Measurements from ENCODE around the gene TMSB10.
"Not testable (repeated sequence)": the region's sequence is repeated elsewhere in the genome, so short reads cannot be mapped to it uniquely, and the experiment has no call there.

Gene TMSB10

GRCh38 chr2:84904717-84905174 lies 710 bp upstream of the TMSB10 start:
- no peak for DNase-seq (ENCODE audit: low spot score)

DNA sequence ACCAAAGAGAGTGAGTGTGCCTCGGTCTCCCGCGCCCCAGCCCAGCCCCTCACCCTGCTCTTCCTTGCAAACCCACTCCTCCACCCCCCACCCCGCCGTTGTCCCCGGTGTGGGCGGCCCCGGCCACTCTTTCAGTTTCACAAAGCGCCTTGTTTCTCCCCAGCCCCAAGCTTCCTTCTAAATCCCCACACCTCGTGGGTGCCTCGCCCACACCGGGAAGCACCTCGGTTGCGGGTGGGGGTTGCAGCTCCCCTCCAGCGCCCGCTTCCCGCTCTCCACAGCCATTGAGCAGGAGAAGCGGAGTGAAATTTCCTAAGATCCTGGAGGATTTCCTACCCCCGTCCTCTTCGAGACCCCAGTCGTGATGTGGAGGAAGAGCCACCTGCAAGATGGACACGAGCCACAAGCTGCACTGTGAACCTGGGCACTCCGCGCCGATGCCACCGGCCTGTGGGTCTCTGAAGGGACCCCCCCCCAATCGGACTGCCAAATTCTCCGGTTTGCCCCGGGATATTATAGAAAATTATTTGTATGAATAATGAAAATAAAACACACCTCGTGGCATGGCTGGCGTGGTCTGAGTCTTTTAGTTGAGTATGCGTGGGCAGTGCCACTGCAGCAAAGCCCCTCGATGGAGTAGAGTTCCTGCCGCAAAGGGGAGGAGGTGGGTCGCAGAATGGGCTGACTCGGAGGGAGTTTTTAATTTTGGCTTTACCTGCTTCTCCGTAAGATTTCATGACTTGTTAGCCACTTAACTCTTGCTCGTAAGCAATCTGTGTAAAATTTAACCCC lies 848 bp downstream of the TMSB10 start:
- DNase-seq (ENCODE audit: low spot score): no peak

DNA sequence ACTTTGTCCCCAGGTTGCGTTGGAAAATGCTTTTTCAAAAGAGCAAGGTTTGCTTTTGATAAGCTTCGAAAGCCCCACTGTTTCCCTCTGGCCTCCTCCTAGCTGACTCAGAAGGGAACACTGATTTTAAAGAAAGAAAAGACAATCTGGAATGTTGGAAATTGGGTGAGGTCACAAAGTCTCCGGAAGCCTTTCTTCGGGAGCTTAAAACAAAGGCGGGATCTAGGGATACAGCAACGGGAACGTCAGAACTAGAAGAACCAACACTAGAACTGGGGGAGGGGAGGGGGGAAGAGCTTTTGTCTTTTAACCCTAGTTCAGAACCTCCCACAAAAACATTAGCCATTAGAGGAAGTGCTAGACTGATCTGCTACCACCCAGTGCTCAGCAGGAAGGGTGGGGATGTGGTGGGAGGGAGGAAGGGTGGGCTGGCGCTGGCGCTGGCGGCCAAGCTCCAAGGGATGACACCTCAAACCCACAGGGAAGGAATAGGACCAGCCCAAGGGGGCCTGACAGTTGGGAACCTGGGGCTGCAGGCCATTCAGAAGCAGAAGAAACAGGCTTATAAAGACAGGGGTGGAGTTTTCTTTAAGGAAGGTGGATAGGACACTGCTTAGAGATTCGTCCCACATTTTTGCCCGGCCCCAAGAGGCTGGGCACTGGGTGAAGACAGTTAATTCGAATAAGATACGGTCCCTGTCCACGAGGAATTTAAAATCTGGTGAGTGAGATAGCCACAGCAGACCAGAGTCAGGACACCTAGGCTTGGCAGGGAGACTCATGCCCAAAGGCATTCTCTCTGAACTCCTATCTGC lies 1.7 kb downstream of the TMSB10 start:
- DNase-seq (ENCODE audit: low spot score): peak; percentile 47

DNA sequence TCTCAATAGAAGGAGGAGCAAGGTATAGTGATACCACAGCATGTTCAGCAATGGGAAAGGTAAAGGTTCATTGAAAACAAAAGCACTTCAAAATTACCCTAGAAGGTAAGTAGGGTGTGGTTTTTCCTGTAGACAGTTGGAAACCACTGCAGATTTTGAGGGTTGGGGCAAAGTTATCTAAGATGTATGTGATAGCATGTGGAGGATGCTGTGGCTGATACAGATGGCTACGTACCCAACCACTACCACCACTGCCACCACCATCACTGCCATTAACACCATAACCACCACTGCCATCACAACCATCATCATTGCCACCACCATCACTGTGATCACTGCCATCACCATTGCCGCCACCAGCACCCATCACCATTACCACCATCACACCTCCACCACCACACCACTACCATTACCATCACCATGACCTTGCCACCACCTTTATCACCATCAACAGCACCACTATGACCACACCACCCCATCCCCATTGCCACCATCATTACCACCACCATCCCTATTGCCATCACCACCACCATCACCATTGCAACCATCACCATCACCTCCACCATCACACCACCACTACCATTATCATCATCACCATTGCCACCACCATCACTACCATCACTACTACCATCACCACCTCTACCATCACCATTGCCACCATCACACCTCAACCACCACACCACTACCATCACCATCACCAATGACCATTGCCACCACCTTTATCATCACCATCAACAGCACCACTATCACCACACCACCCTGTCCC lies 3.7 kb downstream of the TMSB10 start:
- no peak for DNase-seq (ENCODE audit: low spot score)

GRCh38 chr2:84911135-84911678 lies 5.8 kb downstream of the TMSB10 start:
- no peak for DNase-seq (ENCODE audit: low spot score)

- no peak for DNase-seq (ENCODE audit: low spot score)
These were observed 7.5 kb downstream of the TMSB10 start for GRCh38 chr2:84912984-84913383.

GRCh38 chr2:84914334-84914733 lies 8.9 kb downstream of the TMSB10 start:
- DNase-seq (ENCODE audit: low spot score): no peak

GRCh38 chr2:84915675-84916074 lies 10.2 kb downstream of the TMSB10 start:
- not testable (repeated sequence) for DNase-seq (ENCODE audit: low spot score)

GRCh38 chr2:84917821-84918220 lies 12.4 kb downstream of the TMSB10 start:
- DNase-seq (ENCODE audit: low spot score): peak; percentile 14

DNA sequence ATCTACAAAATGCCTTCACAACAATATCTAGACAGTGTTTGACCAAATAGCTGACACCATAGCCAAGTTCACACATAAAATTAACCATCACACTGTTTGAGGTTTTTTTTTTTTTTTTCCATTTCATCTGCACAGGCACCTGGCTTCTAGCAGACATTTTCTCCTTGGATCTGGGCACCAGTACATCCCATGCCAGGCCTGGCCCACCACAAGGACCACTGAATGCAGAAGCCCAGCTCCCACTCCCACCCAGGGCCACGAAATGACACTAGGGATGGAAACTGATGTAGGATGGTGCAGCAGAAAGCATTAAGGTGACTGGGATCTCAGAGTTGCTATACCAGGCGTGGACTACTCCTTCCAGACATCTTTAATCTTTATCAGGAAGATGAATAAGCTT lies 13.0 kb downstream of the TMSB10 start:
- no peak for DNase-seq (ENCODE audit: low spot score)

GRCh38 chr2:84919885-84920580 lies 14.6 kb downstream of the TMSB10 start:
- DNase-seq (ENCODE audit: low spot score): peak; percentile 75

GRCh38 chr2:84923009-84923408 lies 17.6 kb downstream of the TMSB10 start:
- DNase-seq (ENCODE audit: low spot score): no peak

- peak; percentile 21 for DNase-seq (ENCODE audit: low spot score)
These were observed 19.0 kb downstream of the TMSB10 start for GRCh38 chr2:84924173-84925106.

DNA sequence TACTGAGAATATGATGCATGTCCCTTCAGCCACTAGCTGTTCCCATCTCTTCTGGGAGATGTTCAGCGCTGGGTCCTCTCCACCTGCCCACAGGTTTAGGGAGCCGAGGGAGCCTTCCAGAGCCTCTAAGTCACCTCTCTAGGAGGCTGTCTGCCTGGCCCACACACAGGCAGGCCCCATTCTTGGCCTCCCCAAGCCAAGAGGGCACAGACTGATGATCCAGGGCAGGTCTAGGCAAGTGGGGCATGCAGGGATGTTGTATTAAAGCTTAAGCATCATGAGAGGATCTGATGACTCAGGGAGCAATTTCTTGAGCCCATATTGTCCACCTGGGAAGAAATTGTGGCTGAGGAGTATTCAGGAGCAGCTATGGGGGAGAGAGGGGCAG lies 19.9 kb downstream of the TMSB10 start:
- DNase-seq (ENCODE audit: low spot score): no peak

DNA sequence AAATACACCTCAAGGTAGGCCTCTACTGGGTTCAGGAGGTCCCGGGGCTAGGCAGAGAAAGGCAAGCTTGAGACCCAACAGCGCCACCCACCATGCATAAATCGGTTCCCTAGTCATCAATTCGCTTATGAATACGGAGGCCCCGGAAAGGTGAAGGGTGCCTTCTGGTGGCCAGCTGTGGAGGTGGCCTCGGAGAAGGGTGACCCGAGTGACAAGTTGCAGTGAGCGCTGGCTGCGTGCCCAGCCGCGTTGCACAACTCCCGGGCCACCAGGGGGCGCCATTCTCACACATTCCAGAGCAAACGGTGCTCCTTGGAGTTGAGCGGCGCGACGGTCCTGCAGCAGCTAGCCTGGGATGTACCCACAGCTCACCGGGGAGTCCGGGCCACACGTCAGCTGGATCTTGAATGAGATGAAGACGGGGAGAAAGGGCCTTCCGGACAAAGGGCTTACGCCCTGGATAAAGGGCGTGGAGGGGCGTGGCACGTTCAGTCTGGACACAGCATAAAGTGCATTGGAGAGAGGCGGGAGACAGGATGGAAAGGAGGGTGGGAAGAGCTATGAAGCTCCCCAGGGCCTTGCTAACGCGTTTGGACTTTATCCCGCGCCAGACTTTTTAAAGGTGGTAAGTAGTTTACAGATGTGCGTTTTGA lies 20.4 kb downstream of the TMSB10 start:
- DNase-seq (ENCODE audit: low spot score): peak; percentile 86

DNA sequence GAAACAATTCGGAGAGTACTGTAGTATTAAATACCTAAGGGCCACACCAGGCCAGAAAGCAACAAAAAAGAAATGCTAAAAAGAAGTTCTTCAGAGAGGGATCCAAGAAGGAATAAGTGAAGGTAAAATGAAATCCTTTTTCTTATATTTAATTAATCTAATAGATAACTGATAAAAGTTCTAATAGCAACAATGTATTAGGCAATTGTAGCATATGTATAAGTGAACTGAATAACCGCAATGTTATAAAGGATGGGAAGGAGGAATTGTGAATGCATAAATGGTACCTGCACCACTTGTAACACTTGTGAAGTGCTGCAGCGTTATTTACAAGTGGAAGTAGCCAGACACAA lies 21.8 kb downstream of the TMSB10 start:
- no peak for DNase-seq (ENCODE audit: low spot score)

DNA sequence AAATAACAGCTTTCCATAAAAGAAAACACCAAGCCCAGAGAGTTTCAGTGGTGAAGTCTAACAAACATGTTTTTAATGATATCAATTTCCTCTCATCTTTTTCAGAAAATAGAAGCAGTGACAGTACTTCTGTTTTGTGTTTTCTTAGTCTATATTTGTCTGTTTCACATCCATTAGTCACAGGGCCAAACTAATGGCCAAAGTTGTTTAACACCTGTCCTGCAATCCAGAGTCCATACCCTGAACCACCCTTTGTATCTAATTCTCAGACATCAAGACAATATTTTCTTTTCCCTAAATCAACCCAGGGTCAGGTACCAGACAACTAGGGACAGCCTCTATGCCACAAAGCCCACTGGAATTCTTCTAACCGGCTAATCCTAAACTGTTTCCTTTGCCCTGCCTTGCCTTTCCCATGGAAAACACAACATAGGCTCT lies 25.9 kb downstream of the TMSB10 start:
- no peak for DNase-seq (ENCODE audit: low spot score)

DNA sequence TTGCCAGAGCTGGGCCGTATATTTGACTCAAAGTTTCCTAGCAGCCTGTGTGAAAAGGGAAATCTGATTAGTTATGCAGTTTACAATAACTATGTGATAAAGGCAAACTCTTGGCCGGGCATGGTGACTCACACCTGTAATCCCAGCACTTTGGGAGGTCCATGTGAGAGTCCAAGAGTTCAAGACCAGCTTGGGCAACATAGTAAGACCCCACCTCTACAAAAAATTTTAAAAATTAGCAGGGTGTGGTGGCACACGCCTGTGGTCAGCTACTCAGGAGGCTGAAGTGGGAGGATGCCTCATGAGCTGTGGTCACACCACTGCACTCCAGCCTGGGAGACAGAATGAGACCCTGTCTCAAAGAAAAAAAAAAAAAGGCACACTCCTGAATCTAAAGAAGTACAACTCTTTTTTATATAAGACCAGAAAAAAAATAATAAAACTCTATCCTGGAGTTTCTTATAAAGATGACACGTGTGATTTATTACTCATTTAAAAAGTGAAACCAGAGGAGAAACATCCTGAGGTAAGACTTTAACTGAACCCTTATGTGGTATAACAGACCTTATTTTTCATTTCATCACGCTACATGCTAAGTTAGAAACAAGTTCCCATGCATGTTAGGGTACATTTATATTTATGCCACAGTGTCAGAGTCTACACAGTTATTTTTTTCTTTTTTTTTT lies 32.9 kb downstream of the TMSB10 start:
- DNase-seq (ENCODE audit: low spot score): no peak

DNA sequence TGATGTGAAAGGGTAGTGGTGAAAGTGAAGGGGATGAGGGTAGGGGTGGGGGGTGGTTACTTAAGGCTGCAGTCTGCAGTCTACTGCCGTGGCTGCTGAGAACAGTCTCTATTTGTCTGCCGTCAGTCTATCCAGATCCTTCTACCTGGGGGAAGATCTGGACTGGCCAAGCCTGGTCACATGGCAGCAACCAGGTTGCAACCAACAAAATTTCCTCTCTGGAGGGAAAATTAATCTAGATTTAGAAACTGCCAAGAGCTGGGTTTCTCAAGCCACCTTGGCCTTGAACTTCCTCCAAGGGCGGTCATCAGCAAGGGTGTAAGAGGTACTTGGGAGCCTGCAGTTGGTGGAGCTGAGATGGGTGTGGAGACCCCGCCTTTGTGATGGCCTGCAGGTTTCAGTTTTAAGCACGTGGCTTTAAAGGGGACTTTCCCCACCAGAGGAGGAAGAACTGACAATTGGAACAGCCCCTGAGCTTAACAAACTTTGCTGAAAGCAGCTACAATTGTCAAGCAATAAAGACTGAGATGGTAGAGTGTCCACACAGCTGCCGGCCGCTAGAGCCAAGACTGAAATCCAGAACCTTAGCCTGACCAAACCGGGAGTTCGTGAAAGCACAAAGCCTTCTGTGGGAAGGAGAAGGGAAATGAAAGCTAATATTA lies 34.1 kb downstream of the TMSB10 start:
- no peak for DNase-seq (ENCODE audit: low spot score)

Data from putamen (tissue), 1 donor.